ENCODE data around the gene IL11RA.

DNA sequence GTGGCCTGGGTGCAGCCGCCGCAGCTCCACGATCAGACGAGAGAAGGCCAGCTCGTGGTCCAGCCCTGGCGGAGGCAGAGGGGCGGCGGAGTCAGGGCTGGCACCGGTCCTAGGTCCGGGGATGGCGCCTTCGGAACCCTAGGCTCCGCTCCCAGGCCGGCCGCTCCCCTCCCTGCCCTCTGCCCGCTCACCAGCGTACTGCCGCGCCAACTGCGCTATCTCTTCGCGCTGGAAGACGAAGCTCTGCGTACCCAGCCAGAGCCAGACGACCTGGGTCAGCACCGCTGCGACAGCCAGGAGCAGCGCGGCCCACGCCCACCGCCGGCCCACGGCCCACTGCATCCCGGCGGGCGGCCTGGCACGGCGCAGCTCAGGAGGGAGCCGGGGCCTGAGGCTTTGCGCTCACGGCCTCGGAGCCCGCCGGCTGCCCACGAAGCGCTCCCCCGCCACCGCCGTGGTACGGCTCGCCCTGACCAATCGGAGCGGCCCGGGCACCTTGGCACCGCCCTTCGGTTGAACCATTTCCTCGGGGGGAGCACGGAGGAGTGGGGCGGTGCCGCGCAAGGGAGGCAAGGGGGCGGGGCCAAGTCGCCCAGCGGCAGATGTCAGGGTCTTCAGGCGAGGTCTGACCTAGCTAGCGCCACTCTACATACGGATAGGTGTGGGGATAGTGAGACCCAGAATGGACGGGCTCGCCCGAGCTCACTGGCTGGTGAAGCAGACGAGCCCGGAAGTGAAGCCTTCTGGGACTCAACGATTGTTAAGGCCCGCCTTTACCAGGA lies 14.4 kb upstream of the IL11RA start, which contains the start of gene SIGMAR1:
- TF ChIP-seq CTCF (conservative IDR thresholded peaks at IDR 0.05) (no peak; the same call in 1 of the 2 replicates), ZFX (IDR thresholded peaks at IDR 0.05) (peak; percentile 94)
